HG03342 (cell line): Measurements from ENCODE around the gene SLAMF7.
A peak's percentile ranks its signal among the peaks of the same experiment; 100 is the strongest.
"Not testable (repeated sequence)": the region's sequence is repeated elsewhere in the genome, so short reads cannot be mapped to it uniquely, and the experiment has no call there.

Experiments used
- ATAC-seq: cut with Tn5 transposase; IDR thresholded peaks from one replicate; pipeline ENCODE4 v1.9.1; 2021; ENCODE audit warnings: mild to moderate bottlenecking, moderate library complexity; ENCODE audit not compliant: unreplicated experiment

Gene SLAMF7

DNA sequence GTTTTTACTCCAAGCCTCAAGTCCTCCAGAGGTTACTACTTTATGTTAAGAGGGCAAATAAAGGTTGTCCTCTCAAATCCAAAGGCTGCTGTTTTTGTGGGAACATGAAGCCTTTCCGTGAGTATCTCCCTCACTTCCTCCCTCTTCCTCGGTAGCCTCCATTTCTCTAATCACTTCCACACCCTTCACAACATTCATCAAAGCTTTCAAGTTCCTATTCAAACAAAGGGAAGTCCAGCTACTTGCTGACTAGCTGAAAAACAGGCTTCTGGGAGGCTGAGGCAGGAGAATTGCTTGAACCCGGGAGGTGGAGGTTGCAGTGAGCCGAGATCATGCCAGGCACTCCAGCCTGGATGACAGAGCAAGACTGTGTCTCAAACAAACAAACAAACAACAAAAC lies 20.8 kb upstream of the SLAMF7 start:
- ATAC-seq, result no peak

DNA sequence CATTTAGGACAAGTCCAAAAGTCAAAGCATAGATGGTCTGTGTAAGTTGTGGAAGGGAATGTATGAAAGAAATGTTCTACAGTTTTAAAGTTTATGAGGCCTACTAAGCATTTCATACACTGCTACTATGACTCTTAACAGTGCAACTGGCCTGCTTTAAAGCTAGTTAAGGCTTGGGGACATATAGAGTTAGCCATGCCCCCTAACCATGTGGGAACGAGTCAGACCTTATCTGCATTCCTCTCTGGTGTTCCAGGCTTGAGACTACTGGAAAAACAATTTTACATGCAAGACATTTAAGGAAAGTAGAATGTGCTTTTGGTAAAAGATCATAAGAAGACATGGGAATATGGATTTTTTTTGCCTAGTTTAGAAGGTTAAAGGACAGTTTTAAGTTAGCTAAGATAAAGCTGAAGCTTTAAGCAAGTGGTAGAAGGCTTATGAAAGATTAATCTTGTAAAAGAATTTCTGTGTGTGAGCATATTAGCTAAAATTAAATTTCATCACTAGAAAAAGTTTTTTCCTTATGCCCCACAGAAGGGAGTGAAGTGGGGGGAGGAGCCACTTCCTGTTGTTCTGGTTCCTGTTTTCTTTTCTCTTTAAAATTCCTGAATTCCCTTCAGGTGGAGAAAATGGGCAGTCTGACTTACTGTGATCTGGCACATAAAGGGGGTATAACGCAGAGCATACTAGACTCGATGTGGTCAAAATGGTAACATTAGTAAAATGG lies 18.5 kb upstream of the SLAMF7 start:
- no peak for ATAC-seq

DNA sequence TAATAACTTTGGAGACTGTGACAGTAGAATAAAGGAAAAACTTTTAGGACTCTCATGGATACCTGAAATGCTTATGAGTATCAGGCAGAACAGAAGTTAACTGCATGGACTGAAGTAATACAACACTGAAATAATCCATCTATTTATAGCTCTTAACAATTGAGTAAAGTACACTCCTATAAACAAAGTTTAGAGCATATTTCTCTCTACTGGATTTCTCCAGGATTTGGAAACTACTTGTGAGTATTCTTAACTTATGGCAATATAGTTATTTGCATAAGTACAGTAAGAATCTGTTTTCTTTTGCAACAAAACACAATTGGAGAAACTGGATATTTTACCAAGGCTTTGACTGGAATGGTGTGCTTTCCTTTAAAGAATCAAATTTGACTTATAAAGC lies 17.6 kb upstream of the SLAMF7 start:
- no peak for ATAC-seq

DNA sequence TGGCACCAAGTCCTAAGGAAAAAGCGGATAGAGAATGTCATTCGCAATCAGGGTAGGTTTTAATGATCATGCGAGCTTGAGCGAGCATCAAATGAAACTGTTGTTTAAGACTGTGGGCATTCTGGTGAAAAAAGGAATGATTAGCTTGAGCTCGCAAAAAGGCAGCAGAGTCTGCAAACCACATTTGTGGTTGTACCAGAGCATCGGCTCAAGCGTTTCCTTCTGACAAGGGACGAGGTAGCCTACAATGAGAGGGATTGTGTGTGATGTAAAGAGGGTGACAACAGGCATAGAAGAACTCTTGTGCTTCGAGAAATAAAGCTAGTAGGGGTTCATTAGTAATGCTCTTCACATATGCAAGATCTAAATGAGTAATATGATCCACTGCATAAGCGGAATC lies 16.3 kb upstream of the SLAMF7 start:
- no peak for ATAC-seq

DNA sequence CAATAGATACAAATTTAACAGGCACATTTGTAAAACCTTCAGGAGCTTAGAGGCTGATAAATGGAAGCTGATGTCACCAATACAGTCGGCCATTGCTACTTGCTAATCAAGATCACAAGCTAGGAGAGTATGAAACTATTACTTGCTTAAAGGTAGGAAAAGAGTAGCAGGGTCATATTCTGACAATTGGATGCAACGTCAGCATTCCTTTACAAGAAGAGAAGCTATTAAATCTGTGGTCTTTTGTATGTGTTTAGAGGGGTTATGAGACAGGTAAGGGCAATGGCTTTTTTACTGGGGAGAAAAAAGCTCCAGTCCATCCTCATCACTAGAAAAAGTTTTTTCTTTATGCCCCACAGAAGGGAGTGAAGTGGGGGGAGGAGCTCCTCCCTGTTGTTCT lies 15.7 kb upstream of the SLAMF7 start:
- ATAC-seq, result no peak

DNA sequence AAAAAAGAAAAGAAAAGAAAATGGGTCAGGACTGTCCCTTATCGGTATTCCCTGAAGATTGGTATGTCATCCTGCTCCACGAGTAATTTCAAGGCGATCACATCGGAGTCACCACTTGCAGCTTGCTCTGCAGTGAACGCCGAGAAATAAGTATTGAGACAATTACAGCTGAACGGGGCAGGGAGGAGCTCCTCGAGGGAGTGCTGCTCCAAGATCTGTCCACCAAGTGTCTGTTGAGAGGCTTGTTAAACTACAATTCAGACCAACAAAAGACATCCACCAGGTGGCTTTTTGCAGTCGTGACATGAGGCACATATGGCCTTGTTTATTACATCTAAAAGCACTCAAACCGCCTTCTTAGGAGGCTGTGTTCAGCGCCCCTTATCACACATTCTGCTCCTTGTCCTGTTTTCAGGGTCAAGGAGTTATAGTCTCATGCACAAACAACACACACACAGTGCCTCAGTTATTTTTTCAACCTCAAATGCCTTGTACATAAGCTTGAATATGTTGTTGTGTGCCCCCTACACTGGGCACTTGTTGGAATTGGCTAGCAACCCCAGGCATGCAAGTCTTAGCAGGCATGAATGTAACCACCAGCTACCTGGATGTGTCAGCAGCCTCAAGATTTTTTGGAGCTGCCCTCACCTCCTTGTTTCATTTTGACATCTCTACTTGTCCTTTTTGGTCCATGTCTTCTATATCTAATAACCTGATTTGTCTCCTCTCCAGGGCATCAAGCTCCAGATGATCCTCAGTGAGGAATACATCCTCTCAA lies 14.4 kb upstream of the SLAMF7 start:
- ATAC-seq, result no peak

DNA sequence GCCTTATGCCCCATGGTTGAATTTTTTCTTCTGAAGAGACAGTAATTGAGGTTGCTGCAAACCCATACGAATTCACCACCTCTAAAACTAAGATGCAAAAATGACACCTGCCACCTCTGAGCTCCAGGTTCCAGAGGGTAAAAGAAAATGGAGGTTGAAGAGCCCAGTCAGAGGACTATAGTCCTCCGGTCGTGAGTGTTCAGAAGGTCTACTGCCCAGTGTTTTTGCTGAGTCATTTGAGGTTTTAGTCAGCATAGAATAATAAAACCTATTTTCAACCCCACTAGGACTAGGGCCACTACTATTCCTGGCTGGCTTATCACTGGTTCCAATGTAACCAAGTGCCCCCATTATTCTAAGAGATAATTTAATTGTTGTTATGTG lies 12.9 kb upstream of the SLAMF7 start:
- no peak for ATAC-seq

DNA sequence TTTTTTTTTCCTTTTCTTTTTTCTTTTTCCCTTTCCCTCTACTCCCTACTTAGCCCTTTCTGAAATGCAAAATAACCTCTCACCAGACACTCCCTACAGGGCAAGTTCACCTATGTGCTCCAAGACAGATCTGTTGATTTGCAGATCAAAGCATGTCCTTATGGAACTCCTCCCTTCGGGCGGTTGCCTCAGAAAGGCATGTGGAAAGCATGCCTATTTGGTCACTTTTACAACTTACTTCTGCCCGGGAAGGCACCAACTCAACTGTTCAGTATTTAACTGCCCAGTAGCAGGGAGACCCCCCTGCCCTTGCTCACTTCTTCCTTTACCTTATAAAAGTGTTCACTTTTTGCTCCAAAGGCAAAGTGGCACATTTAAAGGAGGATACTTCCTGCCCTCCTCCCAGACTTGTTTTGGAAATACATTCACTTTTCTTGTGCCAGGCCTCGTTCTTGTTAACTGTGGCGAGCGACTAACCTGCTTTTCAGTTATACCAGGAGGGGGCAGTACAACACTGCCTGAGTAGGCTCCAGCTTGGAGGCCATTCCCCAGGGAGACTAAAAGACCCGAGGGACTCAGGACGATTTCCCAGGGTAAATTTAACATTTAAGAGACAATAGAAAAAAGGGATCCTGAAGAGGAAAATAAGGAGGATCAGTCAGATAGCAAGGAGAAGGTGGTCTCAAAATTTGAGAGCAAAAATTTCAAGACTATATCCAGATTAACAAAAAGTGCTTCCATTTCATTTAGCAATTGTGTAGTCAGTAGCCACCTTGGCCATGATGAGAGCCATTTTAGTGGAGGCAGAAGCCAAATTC lies 12.3 kb upstream of the SLAMF7 start:
- ATAC-seq, result peak; percentile 68

DNA sequence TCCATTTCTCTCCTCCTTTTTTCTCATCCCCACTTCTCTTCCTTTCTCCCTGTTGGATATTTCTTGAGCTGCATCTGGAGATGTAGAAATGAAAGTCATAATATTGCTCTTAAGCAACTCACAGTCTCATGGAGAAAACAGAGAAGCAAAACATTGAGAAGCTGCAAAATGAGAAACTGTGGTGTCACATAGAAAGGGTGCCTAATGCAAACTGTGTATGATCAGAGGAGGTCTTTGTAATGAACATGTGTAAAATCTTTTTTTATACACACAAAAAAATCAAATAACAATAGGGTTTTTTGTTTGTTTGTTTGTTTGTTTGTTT lies 11.8 kb upstream of the SLAMF7 start:
- ATAC-seq, result no peak

DNA sequence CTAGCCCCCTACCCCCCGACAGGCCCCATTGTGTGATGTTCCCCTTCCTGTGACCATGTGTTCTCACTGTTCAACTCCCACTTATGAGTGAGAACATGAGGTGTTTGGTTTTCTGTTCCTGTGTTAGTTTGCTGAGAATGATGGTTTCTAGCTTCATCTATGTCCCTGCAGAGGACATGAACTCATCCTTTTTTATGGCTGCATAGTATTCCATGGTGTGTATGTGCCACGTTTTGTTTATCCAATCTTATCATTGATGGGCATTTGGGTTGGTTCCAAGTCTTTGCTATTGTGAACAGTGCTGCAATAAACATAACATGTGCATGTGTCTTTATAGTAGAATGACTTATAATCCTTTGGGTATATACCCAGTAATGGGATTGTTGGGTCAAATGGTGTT lies 7.5 kb upstream of the SLAMF7 start:
- ATAC-seq, result not testable (repeated sequence)

DNA sequence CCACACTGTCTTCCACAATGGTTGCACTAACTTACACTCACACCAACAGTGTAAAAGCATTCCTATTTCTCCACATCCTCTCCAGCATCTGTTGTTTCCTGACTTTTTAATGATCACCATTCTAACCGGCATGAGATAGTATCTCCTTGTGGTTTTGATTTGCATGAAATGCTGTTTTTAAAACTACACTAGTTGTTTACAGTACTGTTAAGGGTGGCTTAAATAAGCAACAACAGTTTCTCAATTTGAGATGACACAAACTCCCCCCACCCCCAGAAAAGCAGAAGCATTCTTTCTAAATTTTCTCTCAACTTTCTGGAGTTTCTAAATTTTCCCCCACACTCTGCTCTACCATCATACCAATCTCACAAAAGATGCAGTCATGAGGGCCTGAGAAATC lies 7.1 kb upstream of the SLAMF7 start:
- no peak for ATAC-seq

DNA sequence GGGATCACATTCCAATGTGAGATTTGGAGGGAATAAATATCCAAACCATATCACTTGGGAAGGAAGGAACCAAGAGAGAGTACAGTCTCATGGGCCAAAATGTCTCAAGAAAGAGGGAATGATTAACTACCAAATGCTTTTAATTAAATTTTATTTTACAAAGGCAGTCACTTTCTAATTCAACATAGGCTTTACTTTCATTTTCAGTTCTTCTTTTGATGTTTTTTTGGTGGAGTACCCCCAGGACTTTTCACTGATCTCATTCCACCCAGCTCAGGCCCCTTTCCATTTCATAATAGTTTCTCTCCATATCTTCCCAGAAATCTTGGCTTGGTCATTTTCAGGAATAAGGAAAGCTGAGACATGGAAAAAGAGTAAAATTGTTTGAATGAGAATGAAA lies 5.1 kb upstream of the SLAMF7 start:
- no peak for ATAC-seq

DNA sequence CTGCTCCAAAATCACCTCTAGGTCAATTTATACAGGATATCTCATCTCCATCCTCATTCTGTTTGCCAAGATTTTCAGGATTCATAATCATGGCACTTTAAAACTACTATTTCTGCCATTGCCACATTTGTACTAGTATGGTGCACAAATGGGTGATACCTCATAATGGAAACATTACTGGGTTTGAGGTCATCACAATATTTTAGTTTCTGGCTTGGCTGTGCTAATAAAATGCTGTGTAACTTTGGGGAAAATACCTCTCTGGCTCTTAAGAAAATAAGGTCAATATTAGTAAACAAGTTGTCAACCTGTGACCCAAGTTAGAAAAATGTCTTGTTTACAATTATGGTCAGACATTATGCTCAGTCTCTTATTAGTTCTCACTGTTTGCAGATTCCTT lies 4.7 kb upstream of the SLAMF7 start:
- ATAC-seq, result no peak

DNA sequence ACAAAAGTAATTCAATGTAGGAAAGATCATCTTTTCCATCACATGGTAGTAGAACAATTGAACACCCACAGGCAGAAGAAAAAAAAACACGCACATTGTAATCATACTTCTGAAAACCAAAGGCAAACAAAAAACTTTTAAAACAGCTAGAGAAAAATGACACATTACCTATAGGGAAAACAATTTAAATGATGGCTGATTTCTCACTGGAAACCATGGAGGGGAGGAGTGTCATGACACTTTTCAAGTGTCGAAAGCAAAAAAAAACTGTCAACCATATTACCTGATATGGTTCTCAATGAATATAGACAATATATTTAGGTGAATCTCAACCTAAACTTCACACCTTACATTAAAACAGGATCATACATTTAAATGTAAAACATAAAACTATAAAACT lies 776 bp upstream of the SLAMF7 start:
- no peak for ATAC-seq

DNA sequence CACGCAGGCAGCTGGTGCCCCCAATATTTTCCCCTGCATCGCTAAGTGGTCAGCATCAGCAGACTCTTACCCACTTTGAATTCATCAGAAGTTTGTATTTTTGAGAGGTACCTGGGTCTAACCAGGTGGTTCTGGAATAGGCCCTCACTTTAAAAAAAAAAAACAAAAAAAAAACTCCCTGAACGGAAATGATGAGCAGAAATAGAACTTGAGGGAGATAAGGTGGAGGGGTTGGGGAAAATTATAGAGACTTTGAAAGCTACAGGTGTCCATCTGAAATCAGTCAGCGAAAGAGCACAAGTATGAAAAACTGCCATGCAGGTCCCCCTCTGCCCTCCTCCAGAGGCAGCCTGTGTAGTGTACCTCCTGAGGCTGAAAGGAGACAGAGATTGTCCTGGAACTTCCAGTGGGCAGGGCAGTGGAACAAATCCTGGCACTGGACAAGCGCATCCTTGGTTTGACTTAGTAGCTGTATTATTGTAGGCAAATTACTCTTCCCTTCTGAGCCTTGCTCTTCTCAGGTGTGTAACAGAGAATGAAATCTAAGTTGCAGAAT lies 1.2 kb downstream of the SLAMF7 start:
- ATAC-seq, result no peak

DNA sequence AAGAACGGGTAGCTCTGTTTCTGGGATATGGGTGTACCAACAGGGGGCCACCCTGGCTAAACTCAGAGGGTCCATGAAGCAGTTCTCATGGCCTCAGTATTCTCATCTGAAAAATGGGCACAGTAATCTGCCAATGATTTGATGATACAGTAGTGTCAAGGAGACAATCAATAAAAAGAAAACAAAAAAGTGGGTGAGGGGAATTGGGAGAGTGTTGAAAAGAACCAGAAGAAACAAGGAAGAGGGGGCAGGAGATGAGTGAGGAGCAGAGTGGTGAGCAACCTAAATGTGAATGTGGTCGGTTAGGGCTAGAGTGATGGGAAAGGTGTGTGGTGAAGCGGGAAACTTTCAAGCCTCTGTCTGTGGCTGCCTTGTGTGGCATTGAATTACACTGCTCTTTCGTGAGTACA lies 2.0 kb downstream of the SLAMF7 start:
- ATAC-seq, result no peak

DNA sequence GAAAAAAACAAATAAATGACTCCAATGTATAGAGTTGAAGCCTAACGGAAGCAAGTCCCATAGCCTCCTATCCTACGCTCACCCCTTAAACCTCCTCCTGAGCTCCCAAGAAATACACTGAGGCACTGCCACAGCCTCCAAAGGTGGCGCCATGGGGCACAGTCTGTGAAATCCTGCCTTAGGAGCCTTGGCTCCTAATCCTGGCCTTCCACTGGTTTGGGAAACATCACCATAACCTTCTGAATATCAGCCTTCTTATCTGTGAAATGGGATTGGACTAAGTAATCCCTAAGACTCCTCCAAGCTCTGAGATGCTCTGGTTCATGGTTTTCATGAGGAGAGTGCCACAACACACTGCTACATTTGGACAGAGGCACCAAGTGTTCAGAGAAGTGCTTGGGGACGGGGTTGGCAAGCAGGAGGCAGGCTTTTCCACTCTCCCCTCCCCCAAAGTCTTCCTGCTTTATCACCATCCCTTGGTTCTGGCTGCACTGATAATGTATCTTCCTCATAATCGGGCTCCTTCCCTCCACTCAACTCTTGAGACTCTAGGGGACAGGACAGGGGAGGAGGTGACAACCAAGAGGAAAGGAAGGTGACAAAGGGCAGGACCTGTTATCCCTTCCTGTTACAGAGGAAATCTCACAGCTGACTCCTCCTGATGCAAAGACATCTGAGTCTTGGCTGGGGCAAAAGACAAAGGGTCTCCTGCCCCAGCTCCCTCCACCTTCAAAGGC lies 2.7 kb downstream of the SLAMF7 start:
- ATAC-seq, result no peak

DNA sequence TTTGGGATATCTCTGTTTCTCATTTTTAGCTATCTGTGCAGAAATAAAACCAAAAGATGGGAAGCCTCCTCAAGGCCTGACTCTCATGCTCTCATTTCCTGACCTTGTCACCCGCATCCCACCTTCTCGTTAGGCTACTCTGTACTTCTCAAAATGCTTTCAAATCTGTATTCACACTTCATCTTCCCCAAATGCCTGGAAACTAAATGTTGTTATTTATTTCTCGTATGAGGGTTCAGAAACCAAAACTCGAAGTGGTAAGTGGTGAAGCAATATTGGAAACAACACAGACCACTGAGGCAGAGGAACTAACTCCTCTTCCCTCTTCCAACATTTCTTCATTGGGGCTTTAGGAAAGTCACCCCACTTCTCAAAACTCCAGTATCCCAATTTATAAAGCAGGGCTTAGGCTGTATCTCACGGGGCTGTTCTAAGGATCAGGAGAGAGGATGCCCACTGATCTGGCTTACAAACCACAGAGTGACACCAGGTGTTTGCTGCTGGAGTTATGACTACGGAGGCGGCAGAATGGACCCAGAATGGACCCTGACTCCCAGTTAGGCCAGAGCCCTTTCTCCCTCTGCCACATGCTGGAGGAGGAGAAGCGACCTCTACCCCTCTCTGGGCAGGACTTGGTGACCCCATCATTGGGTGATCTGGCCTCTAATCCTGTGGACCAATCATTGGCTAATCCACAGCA lies 3.5 kb downstream of the SLAMF7 start:
- ATAC-seq, result no peak

DNA sequence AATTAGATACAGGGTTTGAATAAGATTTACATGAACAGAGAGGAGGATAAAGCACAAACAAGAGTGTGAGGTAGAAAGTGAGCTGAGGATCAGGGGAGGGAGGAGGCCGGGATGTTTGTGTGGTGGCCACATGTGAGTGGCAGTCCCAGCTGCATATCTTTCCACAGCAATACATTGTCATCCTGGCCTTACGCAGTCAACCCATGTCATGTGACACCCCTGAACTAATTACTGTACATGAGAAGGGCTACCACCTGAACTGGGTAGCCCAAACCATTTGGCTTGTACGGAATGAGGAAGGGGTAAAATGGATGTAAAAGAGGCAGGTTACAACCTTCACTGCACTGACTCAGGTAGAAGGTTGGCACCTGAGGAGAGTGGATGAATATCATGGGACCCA lies 4.2 kb downstream of the SLAMF7 start:
- no peak for ATAC-seq

DNA sequence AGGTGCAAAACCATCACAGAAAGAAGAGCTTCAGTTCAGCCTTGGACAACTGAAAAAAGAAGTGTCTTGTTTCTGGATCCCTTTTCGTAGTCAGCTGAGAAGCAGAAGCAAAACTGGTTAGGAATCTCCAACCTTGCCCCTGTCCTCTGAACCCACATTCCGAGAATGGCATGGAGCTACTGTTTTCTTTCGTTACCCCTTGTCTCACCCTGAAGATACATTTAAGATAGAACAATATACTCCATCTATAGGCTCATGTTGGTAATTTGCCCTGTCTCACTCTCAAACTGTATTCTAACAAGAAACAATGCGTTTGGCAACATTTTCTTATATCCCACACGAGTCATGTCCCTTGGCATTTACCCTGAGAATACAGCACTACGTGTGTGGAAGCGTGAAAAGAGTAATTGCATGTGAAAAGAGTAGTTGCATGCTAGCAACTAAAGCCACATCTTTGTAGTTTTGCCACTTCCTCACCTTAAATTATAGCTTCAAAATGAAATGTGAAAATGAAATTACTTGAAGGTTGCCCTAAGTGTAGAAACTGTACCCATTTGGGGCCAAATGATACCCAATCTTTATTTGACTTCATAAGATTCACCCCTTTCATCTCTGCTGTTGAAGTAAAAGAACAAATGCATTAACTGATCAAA lies 5.3 kb downstream of the SLAMF7 start:
- ATAC-seq, result no peak
